ENCODE measurements around the gene ADAMTS1.

ADAMTS1 gene

DNA sequence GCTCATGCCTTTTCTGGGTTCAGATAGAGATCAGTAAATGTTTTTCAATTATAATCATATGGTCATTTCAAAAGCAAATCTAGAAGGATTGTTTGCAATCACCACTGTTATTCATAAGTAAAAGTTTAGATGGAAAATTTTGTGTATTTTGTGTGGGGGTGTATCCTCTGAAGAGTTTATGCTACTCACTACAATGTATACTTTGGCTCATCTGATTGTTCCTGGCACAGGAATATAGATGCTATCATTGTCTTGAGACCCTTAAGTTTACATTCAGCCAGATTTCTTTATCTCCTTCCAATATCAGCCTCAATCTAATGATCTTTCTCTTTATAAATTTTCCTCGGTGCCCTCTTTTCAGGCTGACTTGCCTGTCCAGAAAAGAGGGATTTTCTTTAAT is 33.0 kb downstream of the ADAMTS1 start:
- DNase-seq: no peak

DNA sequence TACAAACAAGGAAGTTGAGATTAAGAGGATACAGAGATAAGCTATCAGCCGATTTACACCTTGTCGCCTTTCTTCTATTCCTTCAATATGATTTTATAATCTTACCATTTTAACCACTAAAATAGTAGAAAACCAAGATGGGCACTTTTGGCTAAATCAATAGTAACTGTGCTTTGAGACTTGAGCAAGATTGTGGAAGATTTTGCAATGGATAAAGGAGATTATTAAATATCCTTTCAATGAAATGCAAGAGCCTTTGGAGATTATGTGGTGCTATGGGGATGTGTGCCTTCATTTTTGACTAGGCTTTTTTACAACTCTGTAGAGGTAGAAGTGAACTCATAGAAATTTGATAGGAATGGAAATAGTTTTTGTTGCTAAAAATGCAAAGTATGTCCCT is 33.7 kb downstream of the ADAMTS1 start:
- no peak for DNase-seq

DNA sequence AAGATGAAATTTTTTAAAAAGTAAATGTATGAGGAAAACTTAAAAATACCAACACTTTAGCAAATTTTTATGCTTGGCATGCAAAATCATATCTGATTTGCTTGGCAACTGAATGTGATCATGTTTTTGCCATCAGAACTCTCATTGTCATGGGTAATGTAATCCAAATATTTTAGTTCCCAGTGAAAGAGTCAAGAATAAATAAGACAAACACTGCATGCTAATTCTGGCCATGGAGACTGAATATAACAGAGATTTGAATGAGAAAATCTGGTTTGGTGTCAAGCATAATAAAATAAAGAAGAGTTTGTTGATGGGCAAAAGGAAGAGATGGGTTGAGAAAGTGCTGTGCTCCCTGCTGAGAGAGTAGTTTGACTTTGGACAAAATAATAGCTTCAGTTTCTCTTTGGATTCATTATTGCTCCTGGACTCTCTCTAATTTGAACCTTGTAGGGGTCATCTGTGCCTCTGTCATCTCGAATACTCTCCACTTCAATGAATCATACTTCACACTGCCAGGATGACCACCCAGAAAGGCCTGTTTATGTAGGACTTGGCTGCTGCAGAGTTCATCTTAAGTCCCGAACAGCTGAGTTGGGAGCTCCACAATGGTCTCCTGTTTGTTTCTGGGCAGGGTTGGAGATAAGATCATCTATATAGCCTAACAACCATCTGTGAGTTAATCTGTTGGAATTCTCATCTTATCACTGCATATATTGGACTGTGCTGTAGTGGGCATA is 34.4 kb downstream of the ADAMTS1 start:
- DNase-seq: no peak

DNA sequence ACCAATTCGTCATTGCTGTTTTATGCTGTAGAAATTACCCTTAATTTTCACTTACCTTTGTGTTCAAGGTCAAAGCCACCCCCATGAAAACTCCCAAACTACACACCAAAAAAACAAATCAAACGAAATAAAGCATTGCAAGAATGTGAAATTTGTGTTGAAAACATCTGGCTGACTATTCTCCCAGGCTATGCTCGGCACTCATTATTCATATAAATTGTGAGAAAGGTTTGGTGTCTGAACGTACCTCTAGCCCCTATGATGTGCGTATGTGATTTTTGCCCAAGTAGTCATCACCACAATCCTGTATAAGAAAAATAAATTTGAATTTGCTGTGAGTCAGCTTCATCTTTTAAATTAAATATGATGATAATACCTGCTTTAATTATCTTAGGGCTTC is 34.9 kb downstream of the ADAMTS1 start:
- DNase-seq: no peak

DNA sequence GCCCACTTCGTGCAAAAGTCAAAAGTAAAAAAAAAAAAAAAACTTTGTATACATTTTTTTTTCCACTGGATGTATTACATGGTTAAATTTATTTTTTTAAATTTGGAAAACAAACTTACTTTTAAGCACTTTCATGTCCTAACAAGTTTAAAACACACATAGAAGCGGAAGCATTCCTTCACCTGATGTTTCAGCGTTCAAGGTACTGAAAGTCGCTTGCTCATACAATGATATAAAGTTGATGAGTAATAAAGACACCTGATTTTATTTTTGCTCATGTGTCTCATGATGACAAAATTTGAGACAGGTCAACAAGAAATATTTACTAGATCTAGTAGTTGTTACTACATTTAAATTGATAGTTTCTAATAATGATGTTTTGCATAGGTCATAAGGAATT is 35.5 kb downstream of the ADAMTS1 start:
- no peak for DNase-seq

DNA sequence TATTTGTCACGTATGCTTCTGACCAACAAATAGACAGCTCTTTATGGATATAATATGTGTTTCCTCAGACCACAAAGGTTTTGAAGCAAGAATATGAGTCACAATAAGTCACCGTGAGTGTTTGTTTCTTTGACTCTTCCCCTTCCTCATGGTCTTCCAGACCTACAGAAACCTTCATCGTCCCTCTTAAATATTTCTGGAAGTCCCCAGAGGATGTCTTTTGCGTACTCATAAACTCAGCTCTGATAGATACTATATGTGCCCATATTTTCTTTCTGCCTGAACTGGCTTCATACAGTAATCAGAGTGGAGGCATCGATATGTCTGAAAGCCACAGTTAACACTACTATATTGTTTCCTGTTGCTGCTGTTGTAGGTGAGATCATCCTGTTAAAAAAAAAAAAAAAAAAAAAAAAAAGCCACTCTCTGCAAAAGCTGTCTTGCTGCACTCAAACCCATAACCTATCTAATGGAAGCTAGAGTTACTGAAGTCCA is 38.4 kb downstream of the ADAMTS1 start:
- DNase-seq: no peak

DNA sequence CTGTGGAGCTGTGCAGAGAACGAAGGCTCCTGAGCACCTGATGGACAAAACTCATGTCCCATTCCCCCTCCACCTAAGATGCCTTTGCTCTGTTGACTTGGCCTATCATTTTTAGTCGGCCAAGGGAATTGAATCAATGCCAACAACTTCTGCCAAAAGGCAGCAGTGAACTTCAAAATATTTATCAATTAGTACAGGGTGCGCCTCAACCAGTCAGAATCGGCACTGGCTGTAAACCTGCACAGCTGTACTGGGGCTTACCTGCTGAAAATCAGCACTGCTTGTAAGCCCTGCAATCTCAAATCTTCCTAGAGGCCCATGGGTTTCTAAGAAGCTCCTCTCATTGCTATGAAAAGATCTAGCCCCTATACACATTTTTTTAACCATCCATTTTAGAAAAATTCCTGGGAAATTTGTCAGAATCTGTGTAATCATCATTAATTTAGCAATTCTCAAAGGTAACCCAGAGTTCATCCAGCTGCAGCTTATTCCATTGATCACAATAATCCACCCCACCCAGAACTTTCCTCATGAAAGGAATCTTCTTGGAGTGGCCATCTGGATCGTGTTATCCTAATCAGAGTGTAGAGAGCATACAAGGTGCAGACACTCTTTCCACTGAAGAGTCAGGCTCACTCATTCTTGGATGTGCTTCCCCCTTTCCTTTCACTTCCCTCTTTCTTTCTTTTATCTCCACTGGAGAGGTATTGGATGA is 40.2 kb downstream of the ADAMTS1 start:
- DNase-seq: no peak

DNA sequence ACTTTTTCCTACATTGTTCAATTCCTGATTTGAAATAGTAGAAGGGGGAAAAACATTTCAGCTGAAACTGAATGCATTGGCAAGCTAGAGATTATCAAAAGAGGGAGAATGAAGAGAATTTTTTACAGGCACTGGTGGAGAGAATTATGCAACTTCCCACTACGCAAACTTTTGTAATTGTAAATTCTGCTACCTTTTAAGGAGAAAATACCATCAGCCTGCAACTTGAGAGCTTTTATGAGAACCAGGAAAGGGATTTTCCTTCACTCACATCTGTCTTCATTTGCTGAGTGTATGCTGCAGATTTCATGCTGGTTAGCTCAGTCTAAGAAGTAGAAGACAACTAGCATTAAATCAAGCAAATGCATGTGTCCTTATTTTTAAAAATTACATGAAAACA is 43.7 kb downstream of the ADAMTS1 start:
- no peak for DNase-seq

DNA sequence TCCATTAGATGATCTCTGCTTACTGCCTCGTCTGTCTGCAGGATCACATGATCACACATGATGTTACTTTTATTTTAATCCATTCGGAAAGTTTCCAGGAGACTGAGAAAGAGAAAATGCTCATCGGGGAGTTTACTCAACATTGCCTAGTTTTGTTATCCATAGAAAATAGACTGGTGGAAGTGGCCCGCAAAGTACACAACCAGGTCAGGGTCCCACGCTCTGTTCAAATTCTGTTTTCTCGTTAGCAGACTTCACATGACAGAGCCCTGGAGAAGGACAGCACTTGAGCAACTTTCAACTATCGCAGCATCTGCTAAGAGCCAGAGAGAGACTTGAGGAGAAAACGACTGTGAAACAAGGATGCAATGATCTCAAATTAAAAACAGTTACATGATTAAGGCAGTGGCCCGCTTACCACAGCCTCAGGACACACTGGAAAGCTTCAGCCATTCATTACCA is 44.2 kb downstream of the ADAMTS1 start:
- no peak for DNase-seq

DNA sequence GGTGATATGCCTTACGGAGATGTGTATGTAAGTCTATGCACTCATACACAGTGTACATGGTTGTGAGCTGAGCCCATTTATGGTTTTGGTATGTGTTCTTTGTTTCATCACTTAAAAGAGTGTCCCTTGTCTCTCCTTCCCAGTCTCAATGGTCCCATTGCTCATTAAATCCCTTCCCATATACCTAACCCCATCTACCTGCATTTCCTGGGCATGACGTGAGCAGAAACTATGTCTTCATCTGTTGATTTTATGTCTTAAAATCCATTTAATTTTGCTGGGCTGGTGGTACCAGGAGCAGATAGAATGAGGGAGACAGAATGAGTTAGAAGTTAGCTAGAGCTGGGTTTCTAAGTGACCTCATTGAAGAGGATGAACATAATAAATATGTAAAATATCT is 44.8 kb downstream of the ADAMTS1 start:
- no peak for DNase-seq

DNA sequence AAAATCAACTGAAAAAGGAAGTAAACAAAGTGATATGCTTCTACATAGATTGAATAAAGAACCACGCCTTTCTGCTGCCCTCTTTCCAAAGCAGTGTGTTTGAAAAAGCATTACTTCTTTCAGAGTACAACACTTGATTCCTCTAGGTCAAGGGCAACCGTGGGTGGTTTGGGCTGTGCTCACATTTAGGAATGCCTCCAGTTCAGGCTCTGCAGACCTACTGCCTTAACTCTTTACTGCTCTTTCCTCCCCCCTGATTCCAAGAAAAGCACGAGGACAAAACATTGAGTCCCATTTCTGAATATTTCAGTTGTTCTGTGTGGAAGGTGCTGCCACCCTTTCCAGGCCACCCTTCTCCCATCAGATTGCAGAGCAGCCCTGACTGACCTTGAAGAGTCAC is 45.2 kb downstream of the ADAMTS1 start:
- no peak for DNase-seq

DNA sequence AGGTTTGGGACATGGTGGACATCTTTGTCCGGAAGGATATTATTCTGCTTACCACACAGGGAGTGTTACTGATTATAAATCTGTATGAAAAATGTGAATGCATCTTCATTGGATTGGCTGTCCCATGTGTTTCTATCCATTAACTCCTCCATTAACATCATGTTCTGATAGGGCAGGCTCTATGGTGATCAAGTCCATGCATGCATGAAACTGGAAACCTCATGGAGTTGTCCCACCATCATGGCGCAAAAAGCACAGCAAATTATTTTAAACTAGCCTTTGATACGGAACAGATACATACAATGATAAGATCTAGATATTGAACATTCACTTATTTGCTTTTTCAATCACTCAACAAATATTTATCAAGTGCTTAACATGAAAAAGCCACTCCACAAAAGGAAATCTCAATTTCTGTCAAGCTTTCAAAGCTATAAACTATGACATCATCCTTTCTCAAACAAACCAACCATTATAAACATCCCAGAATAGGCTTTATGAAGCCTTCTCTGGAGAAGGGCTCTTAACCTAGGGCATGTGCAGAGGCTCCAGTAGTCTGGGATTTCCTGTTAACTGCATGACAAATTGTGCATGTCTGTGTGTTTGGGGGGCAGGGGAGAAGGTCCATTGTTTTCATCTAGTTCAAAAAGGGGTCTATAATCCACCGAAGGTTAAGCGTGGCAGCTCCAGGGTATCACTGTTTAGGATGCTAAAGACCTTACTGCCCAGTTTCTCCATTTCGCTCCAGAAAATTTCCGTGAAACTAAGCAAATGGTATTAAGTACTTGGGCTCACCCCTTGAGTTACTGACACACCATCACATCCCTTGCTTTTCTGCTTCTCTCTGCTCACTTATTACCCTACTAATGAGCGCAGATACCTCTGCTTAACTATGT is 46.1 kb downstream of the ADAMTS1 start:
- no peak for DNase-seq

DNA sequence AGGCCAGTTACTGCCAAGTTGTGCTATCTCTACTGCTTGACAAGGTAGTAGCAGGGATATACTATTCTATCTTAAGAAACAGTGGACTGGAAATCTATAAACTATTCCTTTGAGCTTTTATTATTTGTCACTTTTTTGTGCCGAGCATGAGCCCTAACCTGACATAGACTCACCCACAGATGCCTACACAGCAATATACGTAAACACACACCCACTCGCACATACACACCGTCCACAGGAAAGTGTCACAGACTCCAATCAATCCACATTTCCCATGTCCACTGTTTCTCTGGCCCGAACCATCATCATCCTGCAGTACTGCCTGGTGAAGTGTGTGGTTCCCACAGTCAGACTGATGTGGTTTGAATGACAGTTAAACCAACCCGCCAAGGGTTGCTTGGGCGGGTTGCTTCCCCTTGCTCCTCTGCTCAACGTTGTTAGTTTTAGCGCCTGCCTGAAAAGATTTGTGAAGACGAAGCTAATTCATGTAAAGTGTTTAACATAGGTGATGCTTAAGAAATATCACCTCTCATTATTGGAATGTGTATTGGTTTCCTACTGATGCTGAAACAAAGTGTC is 47.2 kb downstream of the ADAMTS1 start:
- no peak for DNase-seq

DNA sequence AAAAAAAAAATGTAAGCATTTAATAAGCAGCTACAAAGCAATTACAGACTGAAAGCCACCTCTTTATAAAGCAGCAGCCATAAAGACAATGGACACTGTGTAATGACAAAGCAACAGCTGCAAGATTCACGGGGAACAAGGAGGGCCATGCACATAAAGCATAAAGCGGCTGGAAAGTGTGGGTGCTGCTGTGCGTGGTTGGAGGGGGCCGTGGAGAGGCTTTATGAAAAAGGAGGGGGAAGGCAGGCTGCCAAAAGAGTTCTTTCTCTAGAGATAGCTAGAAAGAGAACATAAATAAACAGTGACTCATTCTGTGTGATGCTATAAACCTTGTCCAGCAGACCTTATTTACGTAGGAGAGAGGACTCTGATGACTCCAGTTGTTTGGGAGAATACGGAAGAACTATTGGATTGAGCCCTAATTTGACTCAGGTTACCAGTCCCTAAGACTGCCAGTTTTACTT is 49.3 kb downstream of the ADAMTS1 start:
- no peak for DNase-seq

DNA sequence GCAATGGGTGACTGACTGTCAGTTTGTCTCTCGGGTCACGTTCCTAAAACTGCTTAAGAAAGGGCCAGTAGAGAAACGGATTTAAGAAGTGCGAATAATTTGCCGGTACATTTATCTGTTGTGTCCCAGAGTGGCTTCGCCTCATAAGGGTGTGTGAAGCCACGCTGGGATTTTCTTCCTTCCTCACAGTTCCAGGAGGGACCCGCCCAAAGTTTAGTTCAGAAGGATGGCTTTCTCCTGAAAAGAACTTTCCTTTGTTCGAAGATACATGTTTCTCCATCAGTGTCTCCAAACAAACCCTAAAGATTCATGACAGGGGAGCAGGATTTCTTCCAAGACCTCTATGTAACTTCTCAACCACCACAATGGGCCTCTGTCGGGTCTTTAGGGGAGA is 49.8 kb downstream of the ADAMTS1 start:
- no peak for DNase-seq

DNA sequence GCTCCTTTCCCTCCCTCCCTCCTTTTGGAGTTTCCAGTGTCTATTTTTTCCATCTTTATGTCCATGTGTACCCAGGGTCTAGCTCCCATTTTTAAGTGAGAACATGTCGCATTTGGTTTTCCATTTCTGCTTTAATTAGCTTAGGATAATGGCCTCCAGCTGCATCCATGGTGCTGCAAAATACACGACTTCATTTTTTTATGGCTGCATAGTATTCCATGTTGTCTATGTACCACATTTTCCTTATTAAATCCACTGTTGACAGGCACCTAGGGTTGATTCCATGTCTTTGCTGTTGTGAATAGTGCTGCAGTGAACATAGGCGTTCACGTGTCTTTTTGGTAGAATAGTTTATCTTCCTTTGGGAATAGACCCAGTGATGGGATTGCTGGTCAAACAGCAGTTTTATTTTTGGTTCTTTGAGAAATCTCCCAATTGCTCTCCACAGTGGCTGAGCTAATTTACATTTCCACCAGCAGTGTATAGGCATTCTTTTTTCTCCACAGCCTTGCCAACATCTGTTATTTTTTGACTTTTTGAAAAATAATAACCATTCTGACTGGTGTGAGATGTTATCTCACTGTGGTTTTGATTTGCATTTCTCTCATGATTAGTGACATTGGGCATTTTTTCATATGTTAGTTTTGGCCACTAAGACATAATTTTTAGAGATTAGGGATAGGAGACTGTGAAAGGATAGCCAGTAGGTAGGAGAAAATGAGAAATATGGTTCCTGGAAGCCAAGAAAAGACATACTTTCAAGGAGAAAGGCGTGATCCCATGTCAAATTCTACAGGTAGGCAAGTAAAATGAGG is 50.4 kb downstream of the ADAMTS1 start:
- DNase-seq: no peak

DNA sequence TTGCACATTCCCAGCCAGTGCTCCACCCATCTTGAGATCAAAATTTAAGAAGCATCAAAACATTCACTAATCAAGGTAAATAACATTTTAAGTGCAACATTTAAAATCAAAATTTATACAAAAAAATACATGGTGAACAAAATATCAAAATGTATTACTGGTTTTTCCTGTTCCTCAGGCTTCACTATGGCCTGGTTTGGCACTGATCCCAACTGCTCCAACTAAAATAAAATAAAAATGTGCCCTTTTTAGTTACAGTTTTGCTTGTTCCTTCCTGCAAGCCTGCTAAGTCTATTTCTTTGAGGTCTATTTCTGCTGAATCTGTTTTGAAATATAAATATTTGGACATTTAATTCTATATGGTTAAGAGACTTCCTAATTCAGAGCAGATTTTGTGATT is 54.9 kb downstream of the ADAMTS1 start:
- no peak for DNase-seq

DNA sequence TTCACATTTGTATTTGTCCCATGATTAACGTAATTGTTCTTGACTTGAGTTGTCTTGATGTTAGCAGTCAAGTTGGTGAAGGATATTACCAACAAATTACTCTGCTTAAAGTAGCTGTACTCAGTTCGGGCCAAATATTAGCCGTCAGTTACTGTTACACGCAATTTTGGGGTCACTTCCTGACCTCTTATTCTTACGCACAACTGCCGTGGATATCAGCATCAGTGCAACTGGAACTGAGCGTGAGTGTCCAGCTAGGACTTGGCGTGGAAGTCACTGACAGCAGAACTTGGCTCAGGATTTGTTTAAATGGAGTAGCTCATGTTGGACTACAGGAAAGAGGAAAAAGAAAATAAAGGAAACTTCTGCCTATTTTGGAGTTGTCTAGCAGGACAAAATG is 56.4 kb downstream of the ADAMTS1 start:
- DNase-seq: no peak
